ENCODE measurements around the gene HEPACAM.
A peak's percentile ranks its signal among the peaks of the same experiment; 100 is the strongest.

Gene HEPACAM

GRCh38 chr11:124943254-124943616 is 7.4 kb upstream of the HEPACAM start:
- DNase-seq (ENCODE audit: low spot score), result no peak

- no peak for DNase-seq (ENCODE audit: low spot score)
Observed at GRCh38 chr11:124942466-124943253, 6.8 kb upstream of the HEPACAM start.

GRCh38 chr11:124941703-124942102 is 5.9 kb upstream of the HEPACAM start:
- DNase-seq (ENCODE audit: low spot score), result no peak

- no peak for DNase-seq (ENCODE audit: low spot score)
Observed at GRCh38 chr11:124938970-124939369, 3.1 kb upstream of the HEPACAM start.

- no peak for DNase-seq (ENCODE audit: low spot score)
Observed at GRCh38 chr11:124938206-124938765, 2.4 kb upstream of the HEPACAM start.

- no peak for DNase-seq (ENCODE audit: low spot score)
Observed at GRCh38 chr11:124937336-124937935, 1.6 kb upstream of the HEPACAM start.

- peak; percentile 75 for DNase-seq (ENCODE audit: low spot score)
Observed at GRCh38 chr11:124934862-124935547, 842 bp downstream of the HEPACAM start.

GRCh38 chr11:124930799-124931198 is 5.0 kb downstream of the HEPACAM start:
- no peak for DNase-seq (ENCODE audit: low spot score)

- no peak for DNase-seq (ENCODE audit: low spot score)
Observed at GRCh38 chr11:124928942-124929665, 6.7 kb downstream of the HEPACAM start.

- DNase-seq (ENCODE audit: low spot score), result no peak
Observed at GRCh38 chr11:124923296-124923695, 12.6 kb downstream of the HEPACAM start.

GRCh38 chr11:124922831-124923230 is 13.0 kb downstream of the HEPACAM start:
- DNase-seq (ENCODE audit: low spot score), result no peak

GRCh38 chr11:124920870-124921609 is 14.8 kb downstream of the HEPACAM start:
- DNase-seq (ENCODE audit: low spot score), result no peak

GRCh38 chr11:124920356-124920755 is 15.5 kb downstream of the HEPACAM start:
- DNase-seq (ENCODE audit: low spot score), result no peak

GRCh38 chr11:124919898-124920297 is 15.9 kb downstream of the HEPACAM start:
- no peak for DNase-seq (ENCODE audit: low spot score)

GRCh38 chr11:124918950-124919349 is 16.9 kb downstream of the HEPACAM start, which contains the start of gene HEPN1:
Gene HEPN1, plus strand, starts transcription at chr11:124919250.
- DNase-seq (ENCODE audit: low spot score), result no peak

GRCh38 chr11:124917115-124917637 is 18.7 kb downstream of the HEPACAM start:
- peak; percentile 55 for DNase-seq (ENCODE audit: low spot score)

- DNase-seq (ENCODE audit: low spot score), result no peak
Observed at GRCh38 chr11:124916370-124916710, 19.5 kb downstream of the HEPACAM start.

GRCh38 chr11:124915541-124916369 is 20.1 kb downstream of the HEPACAM start:
- no peak for DNase-seq (ENCODE audit: low spot score)

- DNase-seq (ENCODE audit: low spot score), result no peak
Observed at GRCh38 chr11:124902616-124903015, 33.2 kb downstream of the HEPACAM start.

GRCh38 chr11:124900464-124900863 is 35.4 kb downstream of the HEPACAM start:
- DNase-seq (ENCODE audit: low spot score), result peak; percentile 83

All from AG08396 (cell line).